ENCODE data around the gene ADD3. TPM values are rescaled to one million over a fixed set of nuclear protein-coding genes. Genes with fewer than 3 reads are reported as not detected.

The ADD3 gene
- total RNA-seq, 1 experiment from 2014 or later: 32.4 TPM

- Histone ChIP-seq H3K4me3 (ENCODE audit: low read depth in 2 of 2, low read length in 2 of 2) (no peak overlapping the region), H3K9me3 (ENCODE audit: control insufficient read depth, insufficient read depth, low read depth, low read length) (no peaks in the 10 kb centered on the region), H3K27ac (ENCODE audit: low read length) (no peak overlapping the region), H3K27me3 (ENCODE audit: control insufficient read depth, insufficient read depth, low read length) (no peaks in the 10 kb centered on the region), H3K4me1 (ENCODE audit: control insufficient read depth, insufficient read depth, low read length) (no peaks in the 10 kb centered on the region), H3K36me3 (ENCODE audit: control insufficient read depth, insufficient read depth, low read length) (no peaks in the 10 kb centered on the region)
- in situ Hi-C loops (cut with HindIII; ENCODE audit: low pct_unique_long_range_greater_than_20kb, low sequenced_read_pairs): no loop called here
- BruUV-seq (replicated peaks): no TSS peak
- DNase-seq (ENCODE audit: low read depth, low spot score) (no peak), ATAC-seq (no peak)
- no peak for TF ChIP-seq CTCF (IDR thresholded peaks at IDR 0.05)
- intact Hi-C loops (cut with micrococcal nuclease; ENCODE audit: unreplicated experiment): no loop called here
- POLR2A ChIA-PET: no interaction called here
- CTCF ChIA-PET: no interaction called here
Measured at GRCh38 chr10:110068780-110069179, 61.0 kb downstream of the ADD3 start.

DNA sequence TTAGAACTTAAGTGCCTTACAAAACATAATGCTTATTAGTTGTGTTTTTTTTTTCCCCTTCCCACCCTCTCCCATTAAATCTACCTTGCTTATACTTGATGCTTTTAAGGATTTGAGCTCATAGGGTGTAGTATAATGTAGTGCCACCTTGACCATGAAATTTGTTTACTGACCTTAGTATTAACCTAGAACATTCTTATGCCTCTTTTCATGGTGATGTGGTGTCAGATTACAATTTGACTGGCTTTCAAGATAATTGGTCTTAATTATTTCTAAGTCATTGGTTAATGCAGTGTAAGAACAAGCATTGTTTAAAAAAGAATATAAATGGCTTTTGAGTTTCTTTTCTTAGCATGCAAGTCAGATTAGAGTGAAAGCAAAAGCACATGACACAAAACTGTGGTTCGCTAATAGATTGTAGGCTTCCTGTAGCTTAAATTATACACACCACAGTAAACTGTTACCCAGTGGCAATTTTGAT is 61.8 kb downstream of the ADD3 start:
- DNase-seq (ENCODE audit: low read depth, low spot score) (no peak), ATAC-seq (no peak)
- TF ChIP-seq SIN3A (IDR thresholded peaks at IDR 0.05; ENCODE audit: borderline replicate concordance, insufficient read depth, low read depth, low read length) (no peak), POLR2AphosphoS5 (IDR thresholded peaks at IDR 0.05; ENCODE audit: low read depth, low read length) (no peak), TCF7L2 (IDR thresholded peaks at IDR 0.05; ENCODE audit: low read depth, low read length) (no peak), CTCF (IDR thresholded peaks at IDR 0.05) (no peak)
- TF ChIP-seq, protein P1, sequence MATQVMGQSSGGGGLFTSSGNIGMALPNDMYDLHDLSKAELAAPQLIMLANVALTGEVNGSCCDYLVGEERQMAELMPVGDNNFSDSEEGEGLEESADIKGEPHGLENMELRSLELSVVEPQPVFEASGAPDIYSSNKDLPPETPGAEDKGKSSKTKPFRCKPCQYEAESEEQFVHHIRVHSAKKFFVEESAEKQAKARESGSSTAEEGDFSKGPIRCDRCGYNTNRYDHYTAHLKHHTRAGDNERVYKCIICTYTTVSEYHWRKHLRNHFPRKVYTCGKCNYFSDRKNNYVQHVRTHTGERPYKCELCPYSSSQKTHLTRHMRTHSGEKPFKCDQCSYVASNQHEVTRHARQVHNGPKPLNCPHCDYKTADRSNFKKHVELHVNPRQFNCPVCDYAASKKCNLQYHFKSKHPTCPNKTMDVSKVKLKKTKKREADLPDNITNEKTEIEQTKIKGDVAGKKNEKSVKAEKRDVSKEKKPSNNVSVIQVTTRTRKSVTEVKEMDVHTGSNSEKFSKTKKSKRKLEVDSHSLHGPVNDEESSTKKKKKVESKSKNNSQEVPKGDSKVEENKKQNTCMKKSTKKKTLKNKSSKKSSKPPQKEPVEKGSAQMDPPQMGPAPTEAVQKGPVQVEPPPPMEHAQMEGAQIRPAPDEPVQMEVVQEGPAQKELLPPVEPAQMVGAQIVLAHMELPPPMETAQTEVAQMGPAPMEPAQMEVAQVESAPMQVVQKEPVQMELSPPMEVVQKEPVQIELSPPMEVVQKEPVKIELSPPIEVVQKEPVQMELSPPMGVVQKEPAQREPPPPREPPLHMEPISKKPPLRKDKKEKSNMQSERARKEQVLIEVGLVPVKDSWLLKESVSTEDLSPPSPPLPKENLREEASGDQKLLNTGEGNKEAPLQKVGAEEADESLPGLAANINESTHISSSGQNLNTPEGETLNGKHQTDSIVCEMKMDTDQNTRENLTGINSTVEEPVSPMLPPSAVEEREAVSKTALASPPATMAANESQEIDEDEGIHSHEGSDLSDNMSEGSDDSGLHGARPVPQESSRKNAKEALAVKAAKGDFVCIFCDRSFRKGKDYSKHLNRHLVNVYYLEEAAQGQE (IDR thresholded peaks at IDR 0.05; ENCODE audit: insufficient read depth in 1 of 2, low read depth in 2 of 2, low read length in 1 of 2): no peak
- no peak overlapping the region for H3K27ac ChIP-seq (ENCODE audit: low read length)
- no TSS peak for BruUV-seq (replicated peaks)
- no peaks in the 10 kb centered on the region for H3K36me3 ChIP-seq (ENCODE audit: control insufficient read depth, insufficient read depth, low read length)
- H3K27me3 ChIP-seq (ENCODE audit: control insufficient read depth, insufficient read depth, low read length): no peaks in the 10 kb centered on the region
- in situ Hi-C loops (cut with HindIII; ENCODE audit: low pct_unique_long_range_greater_than_20kb, low sequenced_read_pairs): no loop called here
- no peak overlapping the region for H3K4me3 ChIP-seq (ENCODE audit: low read depth in 2 of 2, low read length in 2 of 2)
- H3K9me3 ChIP-seq (ENCODE audit: control insufficient read depth, insufficient read depth, low read depth, low read length): no peaks in the 10 kb centered on the region
- ChIA-PET POLR2A (no interaction called here), CTCF (no interaction called here)
- intact Hi-C loops (cut with micrococcal nuclease; ENCODE audit: unreplicated experiment): no loop called here
- no peaks in the 10 kb centered on the region for H3K4me1 ChIP-seq (ENCODE audit: control insufficient read depth, insufficient read depth, low read length)

Measured in Panc1 (cell line).